Thyroid gland (tissue), 4 donors: Measurements from ENCODE around the gene PRKAB2.

Experiments used
- CTCF ChIP-seq, 6 experiments: fragments of 200-600 bp in 3 of 6; fragments of 450-650 bp in 3 of 6; sonication (generic) in 3 of 6; IDR thresholded peaks; one replicate each; pipeline ENCODE4 v1.5.1; 2016 to 2019; ENCODE audit warnings: antibody characterized with exemption in 6 of 6, mild to moderate bottlenecking in 2 of 6, inconsistent platforms in 1 of 6, moderate library complexity in 1 of 6
- POLR2A ChIP-seq, 2 donors: fragments of 450-650 bp; IDR thresholded peaks; one replicate each; pipeline ENCODE4 v1.6.1; 2017; ENCODE audit warnings: antibody characterized with exemption in 2 of 2, mild to moderate bottlenecking in 2 of 2, moderate library complexity in 1 of 2

- TF ChIP-seq CTCF (IDR thresholded peaks at IDR 0.05): no peak
- no peak for TF ChIP-seq POLR2A (IDR thresholded peaks at IDR 0.05)
Observed at GRCh38 chr1:147214325-147214724, 42.1 kb upstream of the PRKAB2 start.
